ENCODE data around the gene VAV2. TPM values are rescaled to one million over a fixed set of nuclear protein-coding genes. Genes with fewer than 3 reads are reported as not detected.

The VAV2 gene
- total RNA-seq, 2 experiments from 2014 or later, result 11.0 to 27.8 TPM

DNA sequence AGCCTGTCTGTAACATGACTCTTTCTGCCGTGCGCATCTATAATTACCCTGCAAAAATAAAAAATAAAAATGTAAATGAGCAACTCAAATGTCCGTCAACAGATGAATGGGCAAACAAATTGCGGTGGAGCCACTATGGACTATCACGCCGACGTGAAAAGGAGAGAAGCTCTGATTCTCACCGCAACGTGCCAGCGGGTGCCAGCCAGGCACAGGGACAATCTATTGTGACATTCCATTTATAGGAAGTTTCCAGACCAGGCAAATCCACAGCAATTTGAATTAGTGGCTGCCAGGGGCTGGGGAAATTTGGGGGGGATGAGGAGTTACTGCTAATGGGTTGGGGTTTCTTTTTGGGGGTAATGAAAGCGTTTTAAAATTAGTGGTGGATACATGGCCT is 96.8 kb downstream of the VAV2 start:
- ChIA-PET POLR2A (no interaction called here), CTCF (ENCODE audit: unreplicated experiment) (no interaction called here)
- H3K4me3 ChIP-seq (ENCODE audit: low read depth, low read length, poor library complexity, severe bottlenecking), result no peak overlapping the region
- H3K36me3 ChIP-seq (ENCODE audit: insufficient read depth, low read length), result no peaks in the 10 kb centered on the region
- BruUV-seq (replicated peaks), result no TSS peak
- H3K4me2 ChIP-seq (ENCODE audit: low read length), result no peak overlapping the region
- no peak overlapping the region for H2AFZ ChIP-seq (ENCODE audit: low read length)
- no peak for DNase-seq (ENCODE audit: low spot score)
- no peaks in the 10 kb centered on the region for H3K9me2 ChIP-seq (ENCODE audit: insufficient read depth, low read length)
- peaks cover 4% of the 10 kb centered on the region for H3K4me1 ChIP-seq (ENCODE audit: insufficient read depth, low read length, poor library complexity, severe bottlenecking)
- intact Hi-C loops (cut with micrococcal nuclease; ENCODE audit: unreplicated experiment), result loop anchor here (5.0 kb wide), 1 partner anchor 97 kb away; the partner anchor contains the start of gene VAV2
- no peaks in the 10 kb centered on the region for H3K79me2 ChIP-seq (ENCODE audit: insufficient read depth, low read depth, low read length)
- H3K9me3 ChIP-seq (ENCODE audit: low read length), result no peaks in the 10 kb centered on the region
- TF ChIP-seq EZH2phosphoT487 (IDR thresholded peaks at IDR 0.05; ENCODE audit: borderline replicate concordance, low read depth, low read length) (no peak), CTCF (conservative IDR thresholded peaks at IDR 0.05; ENCODE audit: low read length) (no peak)
- no peaks in the 10 kb centered on the region for H4K20me1 ChIP-seq (ENCODE audit: insufficient read depth, low read length)
- H3K27ac ChIP-seq (ENCODE audit: low read depth, low read length, poor library complexity, severe bottlenecking), result no peak overlapping the region

GRCh38 chr9:133894377-133895321 is 97.5 kb downstream of the VAV2 start:
- no peak overlapping the region for H3K27ac ChIP-seq (ENCODE audit: low read depth, low read length, poor library complexity, severe bottlenecking)
- no peaks in the 10 kb centered on the region for H3K79me2 ChIP-seq (ENCODE audit: insufficient read depth, low read depth, low read length)
- H3K36me3 ChIP-seq (ENCODE audit: insufficient read depth, low read length), result no peaks in the 10 kb centered on the region
- no peaks in the 10 kb centered on the region for H3K4me1 ChIP-seq (ENCODE audit: insufficient read depth, low read length, poor library complexity, severe bottlenecking)
- no peak overlapping the region for H3K4me2 ChIP-seq (ENCODE audit: low read length)
- ChIA-PET CTCF (ENCODE audit: unreplicated experiment) (no interaction called here), POLR2A (no interaction called here)
- no peaks in the 10 kb centered on the region for H3K9me3 ChIP-seq (ENCODE audit: low read length)
- H4K20me1 ChIP-seq (ENCODE audit: insufficient read depth, low read length), result no peaks in the 10 kb centered on the region
- BruUV-seq (replicated peaks), result no TSS peak
- H2AFZ ChIP-seq (ENCODE audit: low read length), result no peak overlapping the region
- TF ChIP-seq EZH2phosphoT487 (IDR thresholded peaks at IDR 0.05; ENCODE audit: borderline replicate concordance, low read depth, low read length), result no peak
- no peak for TF ChIP-seq CTCF (conservative IDR thresholded peaks at IDR 0.05; ENCODE audit: low read length)
- DNase-seq (ENCODE audit: low spot score), result no peak
- H3K4me3 ChIP-seq (ENCODE audit: low read depth, low read length, poor library complexity, severe bottlenecking), result no peak overlapping the region
- intact Hi-C loops (cut with micrococcal nuclease; ENCODE audit: unreplicated experiment), result loop anchor here (5.0 kb wide), 1 partner anchor 98 kb away; the partner anchor contains the start of gene VAV2
- H3K9me2 ChIP-seq (ENCODE audit: insufficient read depth, low read length), result no peaks in the 10 kb centered on the region
